SH-SY5Y (cell line): ENCODE results near the gene DLG4.

Experiments
- GATA2 ChIP-seq: IDR thresholded peaks from 2 replicates; pipeline ENCODE4 v1.6.1; 2011; ENCODE audit warnings: mild to moderate bottlenecking, low read depth, low read length
- GATA3 ChIP-seq: IDR thresholded peaks from 2 replicates; pipeline ENCODE4 v1.6.1; 2011; ENCODE audit warnings: low read depth, mild to moderate bottlenecking, low read length, moderate library complexity

GRCh38 chr17:7258731-7259554 lies 39.3 kb upstream of the DLG4 start:
- TF ChIP-seq GATA2 (no peak), GATA3 (no peak)
